ENCODE results near the gene SUCLG1.
A peak's percentile ranks its signal among the peaks of the same experiment; 100 is the strongest.
"Not testable (repeated sequence)": the region's sequence is repeated elsewhere in the genome, so short reads cannot be mapped to it uniquely, and the experiment has no call there.

Gene SUCLG1

GRCh38 chr2:84459018-84459943 lies at the start of gene SUCLG1:
TSS of gene SUCLG1 (minus strand) at chr2:84459280. CDS start at chr2:84459269, 11 bp downstream.
- DNase-seq, result peak; percentile 90

- DNase-seq, result no peak
These were observed 39.2 kb upstream of the SUCLG1 start for GRCh38 chr2:84498150-84498799.

- no peak for DNase-seq
These were observed 38.2 kb upstream of the SUCLG1 start for GRCh38 chr2:84497285-84497684.

- DNase-seq, result no peak
These were observed 37.3 kb upstream of the SUCLG1 start for GRCh38 chr2:84496386-84496785.

GRCh38 chr2:84495539-84496146 lies 36.6 kb upstream of the SUCLG1 start:
- DNase-seq, result no peak

- no peak for DNase-seq
These were observed 35.0 kb upstream of the SUCLG1 start for GRCh38 chr2:84494070-84494469.

- DNase-seq, result no peak
These were observed 34.4 kb upstream of the SUCLG1 start for GRCh38 chr2:84493514-84493913.

GRCh38 chr2:84492571-84492970 lies 33.5 kb upstream of the SUCLG1 start:
- DNase-seq, result no peak

- no peak for DNase-seq
These were observed 32.7 kb upstream of the SUCLG1 start for GRCh38 chr2:84491741-84492140.

- DNase-seq, result no peak
These were observed 32.2 kb upstream of the SUCLG1 start for GRCh38 chr2:84491256-84491655.

GRCh38 chr2:84487298-84487996 lies 28.4 kb upstream of the SUCLG1 start:
- no peak for DNase-seq

- no peak for DNase-seq
These were observed 27.5 kb upstream of the SUCLG1 start for GRCh38 chr2:84486441-84487115.

- DNase-seq, result no peak
These were observed 24.2 kb upstream of the SUCLG1 start for GRCh38 chr2:84483320-84483719.

GRCh38 chr2:84482603-84483002 lies 23.5 kb upstream of the SUCLG1 start:
- DNase-seq, result no peak

- DNase-seq, result no peak
These were observed 22.6 kb upstream of the SUCLG1 start for GRCh38 chr2:84481702-84482101.

GRCh38 chr2:84478867-84479266 lies 19.8 kb upstream of the SUCLG1 start:
- DNase-seq, result no peak

- no peak for DNase-seq
These were observed 18.8 kb upstream of the SUCLG1 start for GRCh38 chr2:84477886-84478285.

GRCh38 chr2:84474176-84474575 lies 15.1 kb upstream of the SUCLG1 start:
- no peak for DNase-seq

- no peak for DNase-seq
These were observed 13.9 kb upstream of the SUCLG1 start for GRCh38 chr2:84472856-84473565.

- not testable (repeated sequence) for DNase-seq
These were observed 13.3 kb upstream of the SUCLG1 start for GRCh38 chr2:84472423-84472822.

GRCh38 chr2:84467389-84467788 lies 8.3 kb upstream of the SUCLG1 start:
- no peak for DNase-seq

GRCh38 chr2:84461310-84461709 lies 2.2 kb upstream of the SUCLG1 start:
- no peak for DNase-seq

Data from left hindlimb (tissue), 1 donor.